ENCODE measurements around the gene CD59.

The CD59 gene

DNA sequence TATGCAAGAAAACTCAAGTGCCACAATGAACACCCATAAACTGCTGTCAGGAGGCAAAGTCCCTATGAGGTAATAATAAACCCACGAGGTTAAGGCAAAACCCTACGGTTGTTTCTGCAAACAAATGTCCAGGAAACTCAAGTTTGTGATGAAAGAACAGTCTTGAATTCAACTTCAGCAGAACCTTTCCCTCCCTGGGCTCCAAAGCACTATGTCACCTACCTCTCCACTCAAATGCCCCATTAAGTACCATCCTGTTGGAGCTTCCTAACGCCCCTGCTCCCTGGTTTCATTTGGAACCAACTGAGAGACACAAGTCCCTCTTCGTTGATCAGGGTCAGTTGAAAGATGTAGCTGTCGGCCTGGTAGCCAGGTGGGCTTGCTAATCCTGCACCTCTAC is 33.0 kb downstream of the CD59 start:
- CTCF ChIA-PET, result interaction anchor here (11.1 kb wide), 1 partner anchor 16 kb away, joined by 105 read pairs; no protein-coding TSS in a partner anchor
- H3K27ac ChIP-seq (ENCODE audit: insufficient read depth in 1 of 2, low read depth in 1 of 2, low read length in 2 of 2, poor library complexity in 1 of 2, severe bottlenecking in 2 of 2), result no peak overlapping the region

GRCh38 chr11:33701302-33702230 is 34.7 kb downstream of the CD59 start:
- no peaks in the 10 kb centered on the region for H3K9me3 ChIP-seq (ENCODE audit: control extremely low read depth in 1 of 5, control insufficient read depth in 4 of 5, insufficient read depth in 2 of 5, low read depth in 1 of 5, low read length in 4 of 5)
- peaks cover 0 to 5% (median 2%) of the 10 kb centered on the region in 5 experiments for H3K27me3 ChIP-seq (replicated peaks in 2 of 5; ENCODE audit: control insufficient read depth in 4 of 5, insufficient read depth in 5 of 5, low read length in 4 of 5)
- POLR2A ChIA-PET, result interaction anchor here (1.1 kb wide), 2 partner anchors 14 to 15 kb away, joined by 3 to 4 read pairs; no protein-coding TSS in a partner anchor
- WGBS (ENCODE audit: insufficient coverage), result 47% methylated on average over 3 of the region's 7 CpGs
- peaks cover 10 to 26% (median 20%) of the 10 kb centered on the region in 4 experiments for H3K4me1 ChIP-seq (ENCODE audit: control extremely low read depth in 1 of 4, control insufficient read depth in 4 of 4, insufficient read depth in 4 of 4, low read length in 3 of 4)
- CTCF ChIA-PET, result interaction anchor here (1.1 to 11.1 kb wide), 6 partner anchors 16 to 41 kb away, joined by 3 to 105 read pairs (median 6); no protein-coding TSS in a partner anchor
- peak overlapping the region; percentile 44 to 80 (median 71) for H3K4me3 ChIP-seq (ENCODE audit: control insufficient read depth in 1 of 7, extremely low read depth in 1 of 7, insufficient read depth in 4 of 7, low read depth in 2 of 7, low read length in 6 of 7)
- H3K36me3 ChIP-seq (ENCODE audit: control insufficient read depth in 4 of 4, insufficient read depth in 4 of 4, low read length in 3 of 4), result peaks cover 0 to 12% (median 5%) of the 10 kb centered on the region in 4 experiments
- no peak overlapping the region for H3K27ac ChIP-seq (ENCODE audit: insufficient read depth in 1 of 2, low read depth in 1 of 2, low read length in 2 of 2, poor library complexity in 1 of 2, severe bottlenecking in 2 of 2)
- DNase-seq, result peak; percentile 52 to 77 (median 71)

More for the DNA sequence above, 33.0 kb downstream of the CD59 start:
- POLR2A ChIA-PET, result interaction anchor here (1.1 kb wide), 1 partner anchor 13 kb away, joined by 4 read pairs; no protein-coding TSS in a partner anchor
- Histone ChIP-seq H3K27me3 (replicated peaks in 2 of 5; ENCODE audit: control insufficient read depth in 4 of 5, insufficient read depth in 5 of 5, low read length in 4 of 5) (peaks cover 0 to 3% (median 0%) of the 10 kb centered on the region in 5 experiments), H3K36me3 (ENCODE audit: control insufficient read depth in 4 of 4, insufficient read depth in 4 of 4, low read length in 3 of 4) (peaks cover 0 to 27% (median 15%) of the 10 kb centered on the region in 4 experiments), H3K9me3 (ENCODE audit: control extremely low read depth in 1 of 5, control insufficient read depth in 4 of 5, insufficient read depth in 2 of 5, low read depth in 1 of 5, low read length in 4 of 5) (no peaks in the 10 kb centered on the region), H3K4me3 (ENCODE audit: control insufficient read depth in 1 of 7, extremely low read depth in 1 of 7, insufficient read depth in 4 of 7, low read depth in 2 of 7, low read length in 6 of 7) (no peak overlapping the region), H3K4me1 (ENCODE audit: control extremely low read depth in 1 of 4, control insufficient read depth in 4 of 4, insufficient read depth in 4 of 4, low read length in 3 of 4) (peaks cover 10 to 26% (median 20%) of the 10 kb centered on the region in 4 experiments)
- 96% methylated on average over 3 of the region's 5 CpGs for WGBS (ENCODE audit: insufficient coverage)
- no peak for DNase-seq

DNA sequence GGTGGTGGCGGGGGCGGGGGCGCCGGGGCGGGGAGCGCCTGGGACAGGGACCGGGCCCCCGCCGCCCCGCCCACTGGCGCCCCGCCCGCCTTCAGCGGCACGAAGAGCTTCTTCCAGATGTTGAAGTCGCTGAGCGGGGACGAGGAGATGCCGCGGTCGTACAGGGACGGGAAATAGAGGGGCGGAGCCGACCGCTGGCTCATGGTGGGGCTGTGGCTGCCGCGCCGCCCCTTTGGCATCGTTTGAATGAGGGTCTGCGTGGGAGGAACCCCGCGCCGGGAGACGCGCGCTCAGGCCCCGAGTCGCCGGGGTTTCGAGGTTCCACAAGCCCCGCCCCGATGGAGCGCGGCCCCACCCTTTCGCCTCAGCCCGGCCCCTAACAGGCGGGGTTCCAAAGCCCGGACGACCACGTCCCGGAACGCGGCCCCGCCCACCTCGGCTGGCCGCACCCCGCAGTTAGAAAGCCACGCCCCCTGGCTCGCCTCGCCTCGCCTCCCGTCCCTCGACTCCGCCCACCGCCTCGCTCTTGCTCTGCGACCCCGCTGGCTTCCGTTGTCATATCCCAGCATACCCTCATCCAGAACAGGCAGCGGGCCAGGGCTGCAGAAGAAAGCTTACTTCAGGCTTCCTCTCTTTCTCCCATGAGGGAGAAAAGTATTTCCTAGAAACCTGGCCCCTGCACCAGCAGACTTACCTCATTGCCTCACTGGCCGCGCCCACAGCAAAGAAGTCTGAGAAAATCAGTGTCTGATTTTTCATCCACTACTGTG is 35.5 kb downstream of the CD59 start, which contains the start of gene C11orf91:
Gene C11orf91, minus strand, starts transcription at position 325 of the 770 bp plus-strand sequence. Its CDS starts 86 bp downstream, at position 239.
- Histone ChIP-seq H3K27me3 (replicated peaks in 2 of 5; ENCODE audit: control insufficient read depth in 4 of 5, insufficient read depth in 5 of 5, low read length in 4 of 5) (peaks cover 0 to 5% (median 3%) of the 10 kb centered on the region in 5 experiments), H3K4me3 (ENCODE audit: control insufficient read depth in 1 of 7, extremely low read depth in 1 of 7, insufficient read depth in 4 of 7, low read depth in 2 of 7, low read length in 6 of 7) (peak within 1 kb of the TSS; percentile 52 to 80 (median 71)), H3K36me3 (ENCODE audit: control insufficient read depth in 4 of 4, insufficient read depth in 4 of 4, low read length in 3 of 4) (peaks cover 0 to 7% (median 5%) of the 10 kb centered on the region in 4 experiments), H3K4me1 (ENCODE audit: control extremely low read depth in 1 of 4, control insufficient read depth in 4 of 4, insufficient read depth in 4 of 4, low read length in 3 of 4) (peaks cover 10 to 29% (median 23%) of the 10 kb centered on the region in 4 experiments), H3K27ac (ENCODE audit: insufficient read depth in 1 of 2, low read depth in 1 of 2, low read length in 2 of 2, poor library complexity in 1 of 2, severe bottlenecking in 2 of 2) (no peak within 1 kb of the TSS), H3K9me3 (ENCODE audit: control extremely low read depth in 1 of 5, control insufficient read depth in 4 of 5, insufficient read depth in 2 of 5, low read depth in 1 of 5, low read length in 4 of 5) (no peaks in the 10 kb centered on the region)
- peak; percentile 89 to 94 (median 93) for DNase-seq
- ChIA-PET POLR2A (no interaction called here), CTCF (interaction anchor here (1.5 to 11.1 kb wide), 3 partner anchors 19 to 41 kb away, joined by 6 to 105 read pairs (median 10); no protein-coding TSS in a partner anchor)
- under 1% methylated on average over 57 of the region's 72 CpGs for WGBS (ENCODE audit: insufficient coverage)

DNA sequence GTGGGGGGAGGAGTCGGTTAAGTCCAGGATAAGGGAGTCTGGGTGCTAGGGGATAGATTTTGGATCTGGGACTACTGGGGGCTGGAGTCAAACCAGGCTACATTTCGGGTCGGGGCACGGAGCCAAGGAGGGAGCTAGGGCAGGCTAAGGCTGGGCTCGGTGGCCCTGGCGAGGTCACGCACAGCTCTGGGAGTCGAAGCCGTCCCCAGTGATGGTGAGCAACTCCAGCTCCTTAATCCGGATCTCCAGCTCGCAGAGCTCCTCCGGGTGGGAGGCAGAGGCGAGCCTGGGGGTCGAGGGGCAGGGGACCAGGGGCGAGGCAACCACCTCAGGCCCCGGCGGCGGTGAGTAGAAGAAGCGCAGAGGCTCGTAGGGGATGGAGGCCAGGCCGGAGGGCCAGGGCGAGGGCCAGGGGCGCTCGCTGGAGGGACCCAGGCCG is 36.1 kb downstream of the CD59 start:
- Histone ChIP-seq H3K27ac (ENCODE audit: insufficient read depth in 1 of 2, low read depth in 1 of 2, low read length in 2 of 2, poor library complexity in 1 of 2, severe bottlenecking in 2 of 2) (no peak overlapping the region), H3K9me3 (ENCODE audit: control extremely low read depth in 1 of 5, control insufficient read depth in 4 of 5, insufficient read depth in 2 of 5, low read depth in 1 of 5, low read length in 4 of 5) (no peaks in the 10 kb centered on the region), H3K27me3 (replicated peaks in 2 of 5; ENCODE audit: control insufficient read depth in 4 of 5, insufficient read depth in 5 of 5, low read length in 4 of 5) (peaks cover 0 to 5% (median 3%) of the 10 kb centered on the region in 5 experiments), H3K36me3 (ENCODE audit: control insufficient read depth in 4 of 4, insufficient read depth in 4 of 4, low read length in 3 of 4) (peaks cover 0 to 3% (median under 1%) of the 10 kb centered on the region in 4 experiments), H3K4me1 (ENCODE audit: control extremely low read depth in 1 of 4, control insufficient read depth in 4 of 4, insufficient read depth in 4 of 4, low read length in 3 of 4) (peaks cover 10 to 29% (median 23%) of the 10 kb centered on the region in 4 experiments), H3K4me3 (ENCODE audit: control insufficient read depth in 1 of 7, extremely low read depth in 1 of 7, insufficient read depth in 4 of 7, low read depth in 2 of 7, low read length in 6 of 7) (peak overlapping the region in 2 of 7 experiments; percentile 71 to 79)
- 54% methylated on average over 16 of the region's 25 CpGs for WGBS (ENCODE audit: insufficient coverage)
- ChIA-PET CTCF (interaction anchor here (1.4 kb wide), 1 partner anchor 42 kb away, joined by 5 read pairs; no protein-coding TSS in a partner anchor), POLR2A (no interaction called here)
- DNase-seq, result no peak

- no peak for DNase-seq
- H3K9me3 ChIP-seq (ENCODE audit: control extremely low read depth in 1 of 5, control insufficient read depth in 4 of 5, insufficient read depth in 2 of 5, low read depth in 1 of 5, low read length in 4 of 5), result no peaks in the 10 kb centered on the region
- POLR2A ChIA-PET, result no interaction called here
- no peaks in the 10 kb centered on the region for H3K36me3 ChIP-seq (ENCODE audit: control insufficient read depth in 4 of 4, insufficient read depth in 4 of 4, low read length in 3 of 4)
- 79% methylated on average over 9 of the region's 12 CpGs for WGBS (ENCODE audit: insufficient coverage)
- CTCF ChIA-PET, result interaction anchor here (1.4 kb wide), 1 partner anchor 43 kb away, joined by 5 read pairs; no protein-coding TSS in a partner anchor
- H3K27me3 ChIP-seq (replicated peaks in 2 of 5; ENCODE audit: control insufficient read depth in 4 of 5, insufficient read depth in 5 of 5, low read length in 4 of 5), result peaks cover 0 to 5% (median 3%) of the 10 kb centered on the region in 5 experiments
- H3K4me1 ChIP-seq (ENCODE audit: control extremely low read depth in 1 of 4, control insufficient read depth in 4 of 4, insufficient read depth in 4 of 4, low read length in 3 of 4), result peaks cover 10 to 29% (median 23%) of the 10 kb centered on the region in 4 experiments
- H3K4me3 ChIP-seq (ENCODE audit: control insufficient read depth in 1 of 7, extremely low read depth in 1 of 7, insufficient read depth in 4 of 7, low read depth in 2 of 7, low read length in 6 of 7), result peak overlapping the region in 1 of 7 experiments; percentile 79
- no peak overlapping the region for H3K27ac ChIP-seq (ENCODE audit: insufficient read depth in 1 of 2, low read depth in 1 of 2, low read length in 2 of 2, poor library complexity in 1 of 2, severe bottlenecking in 2 of 2)
Observed at GRCh38 chr11:33699515-33700062, 36.6 kb downstream of the CD59 start.

- CTCF ChIA-PET, result interaction anchor here (1.4 kb wide), 1 partner anchor 44 kb away, joined by 5 read pairs; no protein-coding TSS in a partner anchor
- no peak for DNase-seq
- Histone ChIP-seq H3K27ac (ENCODE audit: insufficient read depth in 1 of 2, low read depth in 1 of 2, low read length in 2 of 2, poor library complexity in 1 of 2, severe bottlenecking in 2 of 2) (no peak overlapping the region), H3K4me1 (ENCODE audit: control extremely low read depth in 1 of 4, control insufficient read depth in 4 of 4, insufficient read depth in 4 of 4, low read length in 3 of 4) (peaks cover 10 to 29% (median 23%) of the 10 kb centered on the region in 4 experiments), H3K9me3 (ENCODE audit: control extremely low read depth in 1 of 5, control insufficient read depth in 4 of 5, insufficient read depth in 2 of 5, low read depth in 1 of 5, low read length in 4 of 5) (no peaks in the 10 kb centered on the region), H3K4me3 (ENCODE audit: control insufficient read depth in 1 of 7, extremely low read depth in 1 of 7, insufficient read depth in 4 of 7, low read depth in 2 of 7, low read length in 6 of 7) (no peak overlapping the region), H3K36me3 (ENCODE audit: control insufficient read depth in 4 of 4, insufficient read depth in 4 of 4, low read length in 3 of 4) (no peaks in the 10 kb centered on the region), H3K27me3 (replicated peaks in 2 of 5; ENCODE audit: control insufficient read depth in 4 of 5, insufficient read depth in 5 of 5, low read length in 4 of 5) (peaks cover 0 to 5% (median 3%) of the 10 kb centered on the region in 5 experiments)
- POLR2A ChIA-PET, result no interaction called here
- WGBS (ENCODE audit: insufficient coverage), result 100% methylated on average over 2 of the region's 5 CpGs
Observed at GRCh38 chr11:33698921-33699320, 37.3 kb downstream of the CD59 start.
